ENCODE data around the gene LPGAT1. TPM values are rescaled to one million over a fixed set of nuclear protein-coding genes. Genes with fewer than 3 reads are reported as not detected.
"Not testable (repeated sequence)": the region's sequence is repeated elsewhere in the genome, so short reads cannot be mapped to it uniquely, and the experiment has no call there.

The LPGAT1 gene
- total RNA-seq, 1 donor from 2014 or later: 35.5 TPM

DNA sequence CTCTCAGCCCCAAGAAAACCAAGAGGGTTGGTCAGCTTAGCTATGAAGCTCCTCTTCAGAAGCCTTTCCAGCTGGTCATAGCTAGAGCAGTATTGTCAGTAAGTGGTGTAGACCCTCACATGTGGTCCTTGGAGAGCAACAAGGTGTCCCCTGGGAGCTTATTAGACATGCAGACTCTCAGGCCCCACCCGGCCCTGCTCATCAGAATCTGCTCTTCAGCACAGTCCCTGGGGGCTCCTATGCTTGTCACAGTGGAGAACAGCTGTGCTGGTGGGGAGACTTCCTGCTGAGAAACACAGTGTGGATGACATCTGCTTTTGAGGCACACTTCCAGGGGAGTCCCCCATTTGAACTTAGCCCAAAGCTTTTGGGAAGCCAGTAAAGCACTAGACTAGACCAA is 133.2 kb downstream of the LPGAT1 start:
- TF ChIP-seq, protein P1, sequence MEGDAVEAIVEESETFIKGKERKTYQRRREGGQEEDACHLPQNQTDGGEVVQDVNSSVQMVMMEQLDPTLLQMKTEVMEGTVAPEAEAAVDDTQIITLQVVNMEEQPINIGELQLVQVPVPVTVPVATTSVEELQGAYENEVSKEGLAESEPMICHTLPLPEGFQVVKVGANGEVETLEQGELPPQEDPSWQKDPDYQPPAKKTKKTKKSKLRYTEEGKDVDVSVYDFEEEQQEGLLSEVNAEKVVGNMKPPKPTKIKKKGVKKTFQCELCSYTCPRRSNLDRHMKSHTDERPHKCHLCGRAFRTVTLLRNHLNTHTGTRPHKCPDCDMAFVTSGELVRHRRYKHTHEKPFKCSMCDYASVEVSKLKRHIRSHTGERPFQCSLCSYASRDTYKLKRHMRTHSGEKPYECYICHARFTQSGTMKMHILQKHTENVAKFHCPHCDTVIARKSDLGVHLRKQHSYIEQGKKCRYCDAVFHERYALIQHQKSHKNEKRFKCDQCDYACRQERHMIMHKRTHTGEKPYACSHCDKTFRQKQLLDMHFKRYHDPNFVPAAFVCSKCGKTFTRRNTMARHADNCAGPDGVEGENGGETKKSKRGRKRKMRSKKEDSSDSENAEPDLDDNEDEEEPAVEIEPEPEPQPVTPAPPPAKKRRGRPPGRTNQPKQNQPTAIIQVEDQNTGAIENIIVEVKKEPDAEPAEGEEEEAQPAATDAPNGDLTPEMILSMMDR (conservative IDR thresholded peaks at IDR 0.05; ENCODE audit: low read depth, low read length): no peak
- H3K4me3 ChIP-seq (ENCODE audit: low read depth, low read length): no peak overlapping the region
- no peak for DNase-seq (ENCODE audit: low read depth)

DNA sequence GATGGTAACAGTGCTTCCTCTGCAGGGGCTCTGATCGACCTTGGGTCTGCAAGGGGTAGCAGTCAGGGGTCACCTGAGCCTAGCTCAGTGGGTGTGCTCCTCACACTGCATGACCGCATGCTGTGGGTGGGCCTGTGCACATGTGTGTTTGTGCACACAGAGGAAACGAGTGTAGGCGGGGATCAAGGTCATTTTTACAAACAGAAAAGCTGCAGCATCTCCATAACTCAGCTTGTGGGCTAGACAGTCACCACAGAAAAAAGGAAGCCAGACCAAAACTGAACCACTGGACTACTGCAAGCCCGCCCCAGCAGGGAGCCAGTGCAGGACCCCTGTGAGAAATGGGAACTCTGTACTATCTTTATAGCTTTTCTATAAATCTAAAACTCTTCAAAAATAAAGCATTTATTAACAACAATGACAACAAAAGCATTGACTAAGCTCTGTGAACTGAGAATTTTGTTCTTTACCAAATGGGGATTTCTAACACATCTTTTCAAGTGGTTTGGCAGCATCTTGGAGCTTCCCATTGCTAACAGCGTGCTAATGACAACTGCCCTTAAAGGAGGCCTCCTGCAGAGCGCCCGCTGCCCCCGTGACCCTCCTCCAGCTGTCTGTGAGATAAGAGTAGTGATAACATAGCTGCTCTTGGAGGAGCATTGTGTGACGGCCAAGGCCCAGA is 135.3 kb downstream of the LPGAT1 start:
- no peak for DNase-seq (ENCODE audit: low read depth)
- TF ChIP-seq, protein P1 (conservative IDR thresholded peaks at IDR 0.05; ENCODE audit: low read depth, low read length): no peak
- no peak overlapping the region for H3K4me3 ChIP-seq (ENCODE audit: low read depth, low read length)

DNA sequence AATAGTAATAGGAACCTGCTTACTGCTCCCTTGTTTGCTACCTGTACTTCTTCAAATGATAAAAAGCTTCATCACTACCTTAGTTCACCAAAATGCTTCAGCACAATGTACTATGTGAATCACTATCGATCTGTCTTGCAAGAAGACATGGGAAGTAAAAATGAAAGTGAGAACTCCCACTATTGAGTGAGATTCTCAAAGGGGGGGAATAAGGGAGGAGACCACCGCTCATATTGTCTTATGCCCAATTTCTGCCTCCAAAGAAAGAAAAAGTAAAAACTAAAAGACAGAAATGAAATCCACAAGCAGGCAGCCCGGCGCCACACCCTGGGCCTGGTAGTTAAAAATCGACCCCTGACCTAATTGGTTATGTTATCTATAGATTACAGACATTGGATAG is 136.7 kb downstream of the LPGAT1 start:
- not testable (repeated sequence) for DNase-seq (ENCODE audit: low read depth); H3K4me3 ChIP-seq (ENCODE audit: low read depth, low read length)

Other genes starting within 250 kb of the LPGAT1 start
- gene NEK2, start 155.1 kb downstream of the LPGAT1 start, total RNA-seq: 28.0 and 36.4 TPM in 2 replicates
- 17.8 and 21.6 TPM in 2 replicates for gene INTS7, start 204.8 kb upstream of the LPGAT1 start, total RNA-seq
- gene DTL, start 205.0 kb upstream of the LPGAT1 start, total RNA-seq: 17.6 and 31.5 TPM in 2 replicates